Daoy (cell line): ENCODE measurements around the gene FBXL7. TPM values are rescaled to one million over a fixed set of nuclear protein-coding genes. Genes with fewer than 3 reads are reported as not detected.
A peak's percentile ranks its signal among the peaks of the same experiment; 100 is the strongest.
"Not testable (repeated sequence)": the region's sequence is repeated elsewhere in the genome, so short reads cannot be mapped to it uniquely, and the experiment has no call there.

ENCODE experiments used
- DNase-seq: peaks from one replicate; pipeline ENCODE4 v3.0.0-alpha.2; 2015; ENCODE audit warnings: low read depth
- total RNA-seq: library from RNA; depleted of rRNA; stranded (reverse); fragments of >200 nt; shearing (Covaris generic); gene quantifications from 2 replicates; pipeline ENCODE4 v1.2.3, GENCODE V29; 2014

FBXL7 gene
- total RNA-seq, 1 experiment from 2014 or later: 3.0 TPM

- DNase-seq: no peak
Observed at GRCh38 chr5:15806613-15807012, 306.6 kb downstream of the FBXL7 start.

GRCh38 chr5:15807248-15807647 lies 307.3 kb downstream of the FBXL7 start:
- DNase-seq: no peak

DNA sequence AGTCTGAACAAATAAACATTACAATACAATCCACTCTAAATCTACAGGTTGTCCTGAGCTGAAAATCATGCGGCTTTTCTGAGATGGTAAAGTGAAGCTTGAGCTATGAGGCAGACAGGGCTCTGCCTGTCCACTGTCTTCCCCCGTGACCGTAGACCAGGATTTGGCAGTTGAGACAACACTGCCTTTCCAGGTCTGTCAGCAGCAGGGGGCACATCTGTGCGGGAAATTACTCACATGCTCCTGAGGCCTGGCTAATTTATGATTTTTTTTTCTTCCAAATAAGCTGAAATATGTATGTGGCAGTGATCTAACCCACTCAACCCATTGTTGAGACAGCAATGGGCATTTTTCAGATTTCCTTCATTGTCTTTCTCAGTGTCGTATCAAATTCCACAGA lies 307.9 kb downstream of the FBXL7 start:
- DNase-seq: peak; percentile 69

- no peak for DNase-seq
Observed at GRCh38 chr5:15808577-15808976, 308.6 kb downstream of the FBXL7 start.

DNA sequence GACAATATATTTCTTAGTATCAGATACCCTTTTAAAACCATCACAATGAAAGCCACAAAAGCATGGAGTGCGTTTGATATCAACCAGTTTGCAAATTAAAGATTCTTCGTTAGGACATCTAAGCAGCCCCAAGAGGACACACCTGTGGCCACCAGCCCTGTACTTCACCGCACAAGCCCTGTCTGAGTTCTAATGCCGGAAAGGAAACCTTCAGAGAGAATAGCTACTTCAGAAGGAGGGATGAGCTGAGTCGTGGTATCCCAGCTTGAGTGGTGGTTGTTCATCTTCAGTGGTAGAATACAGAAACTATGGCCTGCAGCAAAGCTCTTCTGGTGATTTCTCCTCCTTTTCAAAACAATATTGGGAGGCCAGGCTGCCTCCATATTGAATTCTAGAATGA lies 319.6 kb downstream of the FBXL7 start:
- no peak for DNase-seq

- peak; percentile 50 for DNase-seq
Observed at GRCh38 chr5:15821506-15821905, 321.5 kb downstream of the FBXL7 start.

DNA sequence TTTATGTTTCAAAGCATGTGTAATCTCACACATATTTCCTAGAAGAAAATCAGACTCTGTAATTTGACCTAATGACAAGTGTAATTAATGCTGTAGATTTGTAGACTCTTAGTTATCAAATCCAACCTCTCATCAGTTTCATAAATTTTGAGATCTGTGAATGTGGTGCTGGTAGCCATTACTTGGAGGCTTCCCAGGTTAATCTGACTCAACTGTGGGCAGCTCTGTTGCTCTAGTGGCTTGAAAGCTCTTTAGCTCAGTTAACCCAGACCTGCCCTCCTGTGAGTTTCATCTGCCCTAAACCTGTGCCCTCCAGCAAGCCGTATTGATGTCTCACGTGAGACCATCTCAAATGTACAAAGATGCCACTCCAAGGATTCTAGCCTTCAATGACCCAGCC lies 323.4 kb downstream of the FBXL7 start:
- DNase-seq: no peak

DNA sequence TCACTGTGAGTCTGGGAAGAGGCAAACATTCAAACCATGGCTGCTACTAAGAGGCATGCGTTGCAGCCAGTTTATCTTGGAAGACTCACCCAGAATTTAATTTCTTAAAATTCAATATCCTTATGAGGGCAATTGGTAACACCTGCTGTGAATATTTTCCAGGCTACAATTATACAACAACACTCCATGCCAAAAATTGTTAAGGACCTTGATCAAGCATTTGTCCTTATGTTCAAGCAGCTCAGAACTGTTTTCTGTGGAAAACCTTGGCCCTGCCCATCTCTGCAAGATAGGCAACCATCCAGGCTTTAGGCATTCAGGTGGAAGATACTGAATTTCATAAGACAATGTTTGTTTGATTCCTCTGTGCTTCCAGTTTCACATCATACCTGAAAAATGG lies 327.8 kb downstream of the FBXL7 start:
- no peak for DNase-seq

DNA sequence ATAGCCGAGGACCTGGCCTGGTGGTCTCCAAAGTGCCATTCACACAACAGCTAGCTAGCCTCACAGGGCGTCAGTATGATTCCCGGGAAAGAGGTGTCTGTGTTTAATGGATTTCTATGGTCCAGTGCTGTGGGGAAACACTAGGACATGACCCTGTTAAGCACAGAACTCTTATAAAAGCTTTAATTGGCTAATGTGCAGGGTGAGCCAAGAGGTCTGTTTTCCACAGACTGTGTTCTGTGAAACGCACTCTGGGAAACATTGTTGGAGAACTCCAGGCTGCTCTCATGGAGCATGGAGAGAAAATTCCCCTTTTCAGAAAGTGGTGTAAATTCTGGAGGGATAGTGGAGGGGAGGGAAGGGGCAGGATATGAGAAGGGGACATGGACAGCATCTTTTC lies 331.4 kb downstream of the FBXL7 start:
- DNase-seq: no peak

- DNase-seq: no peak
Observed at GRCh38 chr5:15833365-15833764, 333.4 kb downstream of the FBXL7 start.

GRCh38 chr5:15834596-15835245 lies 334.7 kb downstream of the FBXL7 start:
- DNase-seq: peak; percentile 52

- no peak for DNase-seq
Observed at GRCh38 chr5:15835514-15835913, 335.5 kb downstream of the FBXL7 start.

GRCh38 chr5:15837551-15838289 lies 337.7 kb downstream of the FBXL7 start:
- DNase-seq: no peak

DNA sequence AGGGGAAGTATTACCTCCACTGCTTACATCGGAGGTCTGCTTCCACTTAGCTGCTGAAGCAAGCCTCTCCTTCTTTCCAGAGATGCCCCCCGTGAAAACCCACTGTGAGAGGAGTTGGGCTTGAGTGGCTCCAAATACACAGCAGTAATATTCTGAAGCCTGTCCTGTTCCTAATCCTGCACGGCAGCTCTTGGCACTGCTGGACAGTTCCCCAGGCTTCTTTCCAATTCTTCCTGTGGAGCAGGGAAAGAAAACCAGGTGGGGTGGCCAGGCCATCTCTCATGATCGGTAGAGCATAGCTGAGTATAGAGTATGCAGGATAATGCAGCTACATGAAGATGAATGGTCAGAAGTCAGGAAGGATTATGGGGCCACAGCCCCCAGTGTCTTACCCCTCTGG lies 344.3 kb downstream of the FBXL7 start:
- no peak for DNase-seq

- no peak for DNase-seq
Observed at GRCh38 chr5:15844871-15845270, 344.9 kb downstream of the FBXL7 start.

GRCh38 chr5:15850536-15850935 lies 350.6 kb downstream of the FBXL7 start:
- DNase-seq: no peak

DNA sequence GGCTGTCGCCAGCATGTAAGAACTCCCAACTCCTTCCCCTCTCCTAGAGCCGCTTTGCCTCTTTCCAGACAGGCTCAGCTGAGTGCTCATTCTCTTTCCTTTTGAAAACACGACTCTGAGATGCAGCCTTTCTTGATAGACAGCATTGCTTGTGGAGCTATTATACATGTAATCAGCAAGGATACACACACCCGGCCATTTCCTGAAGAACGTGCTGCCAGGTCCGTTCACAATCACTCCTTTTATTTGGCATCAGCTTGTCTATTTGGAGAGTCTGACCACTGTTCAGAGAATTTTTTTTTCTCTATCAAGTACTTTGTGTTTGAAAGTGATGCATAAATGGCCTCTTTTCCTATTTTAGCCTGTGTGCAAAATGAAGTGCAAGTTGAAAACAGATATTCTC lies 351.0 kb downstream of the FBXL7 start:
- no peak for DNase-seq

GRCh38 chr5:15852217-15852616 lies 352.2 kb downstream of the FBXL7 start:
- DNase-seq: no peak

GRCh38 chr5:15852949-15853348 lies 353.0 kb downstream of the FBXL7 start:
- DNase-seq: no peak

DNA sequence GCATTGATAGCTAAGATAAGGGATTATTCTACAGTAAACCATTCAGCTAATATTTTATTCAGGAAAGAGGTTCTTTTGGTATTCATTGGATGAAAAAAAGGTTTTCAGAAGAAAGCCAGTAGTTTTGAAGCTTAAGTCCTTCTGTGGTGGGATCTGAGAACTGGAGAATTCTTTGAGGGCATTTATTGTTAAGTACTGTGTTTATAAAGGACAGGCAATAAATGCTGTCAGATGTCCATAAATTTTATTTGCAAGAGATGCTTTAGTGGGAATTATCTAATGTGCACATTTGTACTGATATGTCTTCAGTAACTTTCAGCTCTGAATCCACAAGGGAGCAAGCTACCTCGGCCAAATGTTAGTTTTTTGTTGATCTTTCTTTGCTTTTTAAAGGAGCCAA lies 358.3 kb downstream of the FBXL7 start:
- no peak for DNase-seq

DNA sequence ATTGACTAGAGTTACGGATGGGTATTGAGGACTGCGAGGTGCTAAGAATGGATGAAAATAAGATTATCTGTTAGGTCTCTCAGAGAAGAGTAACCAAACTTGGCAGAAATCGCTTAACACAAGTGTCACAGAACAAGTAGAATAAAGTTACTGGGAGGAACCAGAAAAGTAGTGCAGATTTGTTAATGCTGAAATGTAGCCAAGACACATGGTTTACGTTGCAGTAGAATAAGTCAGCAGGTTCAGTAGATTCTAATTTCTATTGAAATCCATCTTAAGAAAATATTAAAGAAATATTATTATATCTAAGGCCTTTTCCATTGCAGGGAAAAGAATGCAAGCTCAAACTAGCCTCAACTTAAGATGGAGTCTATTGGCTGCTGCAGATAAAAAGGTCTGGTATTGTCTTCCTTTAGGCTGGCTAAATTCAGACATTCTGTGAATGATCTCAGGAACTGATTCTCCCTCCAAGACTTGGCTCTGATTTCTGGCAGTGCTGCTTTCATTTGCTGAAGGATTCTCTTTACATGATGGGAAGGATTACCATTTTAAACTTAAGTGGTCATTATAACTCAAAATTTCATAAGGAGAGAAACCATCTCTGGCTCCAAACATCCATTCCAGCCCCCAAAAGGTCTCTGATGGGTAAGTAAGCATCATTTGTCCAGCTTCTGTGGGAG lies 364.7 kb downstream of the FBXL7 start:
- DNase-seq: no peak

GRCh38 chr5:15872259-15872658 lies 372.3 kb downstream of the FBXL7 start:
- DNase-seq: not testable (repeated sequence)

DNA sequence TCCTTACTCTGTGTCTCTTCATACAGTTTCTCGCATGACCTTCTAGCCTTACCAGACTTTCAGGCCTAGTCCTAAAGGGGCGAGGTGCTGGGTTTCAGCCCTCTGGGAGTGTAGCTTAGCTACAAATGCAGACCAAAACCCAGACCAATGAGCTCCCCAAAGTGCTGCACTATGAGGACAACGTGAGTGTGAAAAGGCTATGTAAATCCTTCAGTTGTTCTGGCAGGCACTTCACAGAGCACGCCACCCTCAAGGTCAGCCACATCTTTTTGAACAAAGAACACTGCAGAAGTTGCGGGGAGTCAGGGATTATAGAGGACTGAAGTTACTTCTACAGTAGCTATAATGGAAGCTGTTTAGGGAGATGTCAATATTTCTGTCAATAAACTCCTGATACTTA lies 377.9 kb downstream of the FBXL7 start:
- DNase-seq: no peak
